ENCODE measurements around the gene MYB. TPM values are rescaled to one million over a fixed set of nuclear protein-coding genes. Genes with fewer than 3 reads are reported as not detected.

Gene MYB
- polyA plus RNA-seq, 10 donors = 0.51 to 2.6 (median 1.2) TPM

GRCh38 chr6:135219346-135219745, 38.2 kb downstream of the MYB start:
- DNase-seq = no peak

- no peak for DNase-seq
These were observed 39.9 kb downstream of the MYB start for GRCh38 chr6:135221042-135221441.

- DNase-seq = no peak
These were observed 40.4 kb downstream of the MYB start for GRCh38 chr6:135221505-135221904.

- DNase-seq = no peak
These were observed 41.5 kb downstream of the MYB start for GRCh38 chr6:135222623-135223022.

- DNase-seq = no peak
These were observed 43.0 kb downstream of the MYB start for GRCh38 chr6:135224037-135224647.

- no peak for DNase-seq
These were observed 44.8 kb downstream of the MYB start for GRCh38 chr6:135225911-135226310.

GRCh38 chr6:135226537-135226936, 45.4 kb downstream of the MYB start:
- DNase-seq = no peak

GRCh38 chr6:135227349-135227748, 46.2 kb downstream of the MYB start:
- no peak for DNase-seq

- no peak for DNase-seq
These were observed 46.6 kb downstream of the MYB start for GRCh38 chr6:135227758-135228157.

GRCh38 chr6:135228486-135228885, 47.4 kb downstream of the MYB start:
- no peak for DNase-seq

GRCh38 chr6:135229996-135230395, 48.9 kb downstream of the MYB start:
- no peak for DNase-seq

- no peak for DNase-seq
These were observed 49.8 kb downstream of the MYB start for GRCh38 chr6:135230711-135231468.

- DNase-seq = no peak
These were observed 50.3 kb downstream of the MYB start for GRCh38 chr6:135231469-135231844.

- DNase-seq = peak in 1 of 3 donors; percentile 11
These were observed 52.8 kb downstream of the MYB start for GRCh38 chr6:135233686-135234491.

GRCh38 chr6:135234492-135234780, 53.3 kb downstream of the MYB start:
- DNase-seq = no peak

- no peak for DNase-seq
These were observed 54.6 kb downstream of the MYB start for GRCh38 chr6:135235716-135236115.

GRCh38 chr6:135236319-135236718, 55.2 kb downstream of the MYB start:
- DNase-seq = no peak

GRCh38 chr6:135236732-135237131, 55.6 kb downstream of the MYB start:
- DNase-seq = no peak

GRCh38 chr6:135240711-135241110, 59.6 kb downstream of the MYB start:
- no peak for DNase-seq

- no peak for DNase-seq
These were observed 63.0 kb downstream of the MYB start for GRCh38 chr6:135243871-135244796.

- DNase-seq = no peak
These were observed 63.7 kb downstream of the MYB start for GRCh38 chr6:135244805-135245204.

Data from muscle of back (tissue), 11 donors.